ENCODE results near the gene CDKAL1.
A peak's percentile ranks its signal among the peaks of the same experiment; 100 is the strongest.
"Not testable (repeated sequence)": the region's sequence is repeated elsewhere in the genome, so short reads cannot be mapped to it uniquely, and the experiment has no call there.

CDKAL1 gene

GRCh38 chr6:20800229-20800628, 266.0 kb downstream of the CDKAL1 start:
- DNase-seq (ENCODE audit: low spot score) = peak; percentile 13

DNA sequence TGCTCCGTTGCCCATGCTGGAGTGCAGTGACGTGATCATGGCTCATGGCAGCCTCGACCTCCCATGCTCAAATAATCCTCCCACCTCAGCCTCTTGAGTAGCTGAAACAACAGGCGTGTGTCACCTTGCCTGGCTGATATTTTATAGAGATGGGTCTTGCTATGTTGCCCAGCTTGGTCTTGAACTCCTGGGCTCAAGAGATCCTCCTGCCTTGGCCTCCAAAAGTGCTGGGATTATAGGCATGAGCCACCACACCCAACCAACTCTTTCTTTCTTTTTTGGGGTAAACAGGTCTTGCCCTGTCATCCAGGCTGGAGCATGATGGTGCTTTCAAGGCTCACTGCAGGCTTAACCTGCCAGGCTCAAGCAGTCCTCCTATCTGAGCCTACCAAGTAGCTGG, 266.4 kb downstream of the CDKAL1 start:
- no peak for DNase-seq (ENCODE audit: low spot score)

DNA sequence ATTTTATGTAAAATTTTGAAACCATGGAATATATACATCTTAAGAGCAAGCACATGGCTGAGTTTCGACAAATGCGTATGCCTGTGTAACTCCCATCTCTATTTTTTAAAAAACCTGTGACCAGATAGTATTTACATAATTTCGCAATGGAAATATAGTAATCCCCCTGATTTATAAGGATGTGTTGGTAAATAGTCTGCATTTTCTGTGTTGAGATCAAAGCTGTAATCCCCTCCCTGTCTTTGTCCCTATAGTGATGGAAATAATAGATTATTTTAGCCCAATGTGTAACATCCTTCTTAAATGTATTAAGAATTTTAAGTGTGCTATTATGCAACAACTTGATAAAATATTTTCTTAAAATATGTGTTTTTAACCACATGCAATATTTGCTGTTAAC, 267.3 kb downstream of the CDKAL1 start:
- no peak for DNase-seq (ENCODE audit: low spot score)

DNA sequence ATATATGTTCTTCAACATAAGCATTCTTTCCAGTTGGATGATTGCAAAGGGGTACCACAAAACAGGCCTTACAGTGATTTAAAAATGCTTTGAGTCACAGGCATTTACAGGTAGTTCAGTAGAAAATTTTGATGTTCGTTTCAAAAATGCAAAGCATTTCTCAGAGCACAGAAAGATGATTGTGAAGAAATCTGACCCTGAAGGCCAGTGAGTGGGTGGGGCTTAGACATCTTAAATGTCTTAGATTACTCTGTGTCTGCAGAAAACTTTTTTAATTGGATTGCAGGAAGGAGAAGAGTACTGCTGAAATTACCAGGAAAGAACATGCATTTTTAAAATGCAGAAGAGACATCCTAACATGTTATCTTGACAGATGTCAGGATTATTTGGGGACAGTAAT, 268.3 kb downstream of the CDKAL1 start:
- peak; percentile 48 for DNase-seq (ENCODE audit: low spot score)

GRCh38 chr6:20805021-20805420, 270.8 kb downstream of the CDKAL1 start:
- no peak for DNase-seq (ENCODE audit: low spot score)

- no peak for DNase-seq (ENCODE audit: low spot score)
These were observed 272.4 kb downstream of the CDKAL1 start for GRCh38 chr6:20806669-20807068.

GRCh38 chr6:20808439-20808838, 274.2 kb downstream of the CDKAL1 start:
- no peak for DNase-seq (ENCODE audit: low spot score)

DNA sequence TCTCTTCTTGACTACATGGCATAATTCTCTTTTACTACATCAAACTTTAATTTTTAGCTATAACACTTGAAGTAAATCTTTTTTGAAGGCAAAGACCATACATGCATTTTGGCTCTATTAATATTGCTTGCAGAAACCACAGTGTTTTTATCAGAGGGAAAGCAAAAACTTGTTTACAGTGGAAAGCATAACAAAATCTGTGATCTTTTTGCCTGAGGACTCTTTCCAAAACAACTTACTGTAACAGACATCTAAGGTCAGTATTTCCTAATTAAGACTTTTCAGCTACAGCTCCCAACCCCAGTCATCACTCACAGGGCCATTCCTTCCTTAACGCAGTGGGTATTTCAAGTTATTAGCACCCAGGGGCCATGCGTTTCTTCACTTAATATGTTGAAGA, 274.7 kb downstream of the CDKAL1 start:
- no peak for DNase-seq (ENCODE audit: low spot score)

GRCh38 chr6:20810727-20811108, 276.5 kb downstream of the CDKAL1 start:
- no peak for DNase-seq (ENCODE audit: low spot score)

DNA sequence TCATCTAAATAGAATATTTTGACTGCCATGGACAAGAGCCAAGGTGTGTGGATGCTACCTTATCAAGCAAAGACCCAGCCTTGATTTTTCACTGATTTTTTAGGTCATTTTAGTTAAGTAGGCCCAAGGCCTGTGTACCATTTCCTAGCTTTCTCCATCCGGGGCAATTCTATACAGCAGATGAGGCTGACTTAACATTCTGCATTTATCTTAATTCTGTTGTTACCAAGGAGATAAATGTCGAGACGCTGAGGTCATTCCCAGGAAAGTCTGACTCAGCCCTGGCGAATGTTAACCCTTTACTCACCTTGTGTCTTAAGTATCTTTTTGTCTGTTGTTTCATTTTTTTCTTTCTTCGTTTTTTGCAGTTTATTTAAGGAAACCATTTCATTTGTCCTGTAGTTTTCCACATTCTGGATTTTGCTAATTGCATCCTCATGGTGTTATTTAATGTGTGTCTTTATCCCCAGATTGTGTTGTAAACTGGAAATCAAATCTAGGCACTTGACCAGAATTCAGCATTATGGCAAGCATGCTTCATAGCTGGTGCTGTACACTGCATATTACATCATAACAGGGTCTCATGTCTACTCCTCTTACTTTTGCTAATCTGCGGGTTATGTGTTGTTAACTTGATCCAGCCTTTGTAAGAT, 277.0 kb downstream of the CDKAL1 start:
- DNase-seq (ENCODE audit: low spot score) = peak; percentile 89

- DNase-seq (ENCODE audit: low spot score) = no peak
These were observed 278.5 kb downstream of the CDKAL1 start for GRCh38 chr6:20812776-20813175.

- DNase-seq (ENCODE audit: low spot score) = no peak
These were observed 280.2 kb downstream of the CDKAL1 start for GRCh38 chr6:20814494-20814893.

GRCh38 chr6:20816126-20816525, 281.9 kb downstream of the CDKAL1 start:
- peak; percentile 63 for DNase-seq (ENCODE audit: low spot score)

- DNase-seq (ENCODE audit: low spot score) = peak; percentile 60
These were observed 283.6 kb downstream of the CDKAL1 start for GRCh38 chr6:20817806-20818320.

DNA sequence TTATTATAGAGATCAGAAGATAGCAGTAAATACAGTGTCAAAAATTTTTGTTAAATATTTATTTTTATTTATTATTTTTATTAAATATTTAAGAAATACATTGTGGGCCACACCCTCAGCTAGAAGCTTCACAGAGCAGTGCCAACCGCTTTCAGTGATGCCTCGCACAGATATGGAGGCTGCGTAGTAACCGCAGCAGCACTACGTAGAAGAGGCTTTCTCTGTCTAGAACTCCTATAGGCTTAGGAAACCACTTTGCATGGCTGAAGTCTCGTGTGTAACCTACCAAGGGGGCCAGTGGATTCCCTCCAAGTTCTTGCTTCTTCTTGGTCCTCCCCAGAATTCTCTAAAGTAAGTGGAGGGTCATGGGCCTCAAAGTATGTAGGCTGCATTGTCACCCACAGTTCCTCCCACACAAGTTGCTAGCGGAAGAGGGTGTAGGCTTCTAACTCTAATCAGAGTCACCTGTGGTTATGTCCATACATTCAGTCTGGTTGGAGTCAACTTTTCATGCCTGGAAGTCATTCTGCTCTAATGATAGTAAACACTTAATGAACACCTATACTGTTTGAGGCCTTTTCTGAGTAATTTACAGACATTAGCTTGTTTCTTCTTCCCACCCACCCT, 285.6 kb downstream of the CDKAL1 start:
- DNase-seq (ENCODE audit: low spot score) = no peak

DNA sequence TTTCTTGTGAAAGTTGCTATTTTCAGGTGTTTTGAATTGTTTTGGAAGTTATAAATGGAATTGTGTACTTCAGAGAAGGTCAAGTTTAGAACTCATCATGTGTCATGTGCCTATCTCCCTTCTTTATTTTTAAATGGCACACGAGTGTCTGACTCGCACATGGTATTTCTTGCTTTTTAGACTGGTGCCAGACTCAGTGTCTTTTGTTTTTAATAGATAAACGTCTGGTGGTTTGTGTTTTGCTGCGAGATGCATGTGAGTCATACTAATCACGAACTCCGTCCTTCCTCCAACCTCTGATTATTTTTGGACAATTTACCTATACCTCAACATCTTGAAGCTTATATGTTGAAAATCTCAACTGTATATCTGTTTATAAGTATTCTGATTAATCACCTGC, 292.1 kb downstream of the CDKAL1 start:
- DNase-seq (ENCODE audit: low spot score) = peak; percentile 41

DNA sequence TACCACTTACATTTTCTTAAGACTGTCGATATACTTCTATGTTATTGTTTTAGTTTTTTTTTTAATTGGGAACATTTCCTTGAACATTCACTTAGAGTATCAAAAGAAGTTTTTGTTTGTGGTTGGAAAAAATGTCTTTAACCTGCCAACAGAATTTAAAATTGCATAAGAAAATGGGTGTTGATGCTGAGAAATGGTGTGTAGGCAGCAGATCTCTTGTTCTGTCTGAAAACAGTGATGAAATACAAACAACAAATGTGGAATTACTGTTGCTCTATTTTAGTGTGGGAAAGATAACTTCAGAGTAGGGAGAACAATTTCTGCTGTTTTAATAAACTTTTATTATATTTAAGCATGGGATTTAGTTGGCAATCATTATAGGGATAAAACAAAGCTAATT, 293.5 kb downstream of the CDKAL1 start:
- no peak for DNase-seq (ENCODE audit: low spot score)

DNA sequence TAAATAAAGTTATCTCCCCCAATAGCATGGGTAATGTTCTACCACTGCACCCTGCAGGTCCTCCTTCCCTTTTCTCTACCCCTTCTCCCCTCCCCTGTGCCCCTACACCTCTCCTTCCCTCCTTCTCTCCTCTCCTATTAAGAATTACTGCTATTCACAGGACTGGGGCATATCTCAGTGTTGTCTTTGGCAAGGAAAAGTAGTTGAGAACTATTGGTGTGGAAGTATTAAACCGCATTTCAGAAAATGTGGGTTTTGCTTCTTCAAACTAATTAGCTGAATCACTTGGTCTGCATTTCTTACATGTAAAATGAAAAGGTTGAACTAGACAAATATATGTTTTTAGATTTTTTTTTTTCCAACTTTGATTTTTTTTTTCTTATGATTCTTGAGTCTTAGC, 296.3 kb downstream of the CDKAL1 start:
- no peak for DNase-seq (ENCODE audit: low spot score)

DNA sequence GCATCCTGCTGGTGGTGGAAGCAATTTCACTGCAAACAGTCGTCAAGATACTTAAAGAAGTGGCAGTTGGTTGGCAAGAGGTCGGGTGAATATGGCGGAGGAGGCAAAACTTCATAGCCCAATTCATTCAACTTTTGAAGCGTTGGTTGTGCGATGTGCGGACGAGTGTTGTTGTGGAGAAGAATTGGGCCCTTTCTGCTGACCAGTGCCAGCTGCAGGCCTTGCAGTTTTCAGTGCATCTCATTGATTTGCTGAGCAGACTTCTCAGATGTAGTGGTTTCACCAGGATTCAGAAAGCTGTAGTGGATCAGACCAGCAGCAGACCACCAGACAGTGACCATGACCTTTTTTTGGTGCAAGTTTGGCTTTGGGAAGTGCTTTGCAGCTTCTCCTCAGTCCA, 297.0 kb downstream of the CDKAL1 start:
- not testable (repeated sequence) for DNase-seq (ENCODE audit: low spot score)

DNA sequence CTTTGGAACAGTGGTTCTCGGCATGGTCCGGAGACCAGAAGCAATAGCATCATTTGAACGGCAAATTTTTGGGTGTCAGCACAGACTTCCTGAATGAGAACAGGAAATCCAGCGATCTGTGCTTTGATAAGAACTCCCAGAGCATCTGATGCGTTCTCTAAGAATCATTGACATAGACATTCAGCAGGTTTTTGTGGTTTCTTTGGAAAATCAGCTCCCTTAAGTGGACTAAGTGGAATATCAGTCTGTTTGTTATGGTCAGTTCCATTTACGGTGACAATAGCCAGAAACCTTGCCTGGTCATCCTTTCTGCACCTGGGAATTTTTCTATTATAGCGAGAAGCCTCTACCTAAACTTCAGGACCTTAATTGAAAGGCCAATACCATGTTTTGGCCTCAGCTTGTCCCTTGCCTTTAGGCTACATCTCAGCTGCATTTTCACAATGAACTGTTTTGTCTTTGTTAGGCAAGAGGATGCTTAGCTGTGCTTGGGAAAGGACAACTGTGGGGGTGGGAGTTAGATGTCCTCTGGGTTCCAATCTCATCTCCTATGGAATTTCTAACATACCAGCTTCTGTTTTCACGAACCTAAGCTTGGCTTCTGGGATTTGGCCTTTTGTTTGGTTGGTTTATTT, 299.7 kb downstream of the CDKAL1 start:
- DNase-seq (ENCODE audit: low spot score) = peak; percentile 28

DNA sequence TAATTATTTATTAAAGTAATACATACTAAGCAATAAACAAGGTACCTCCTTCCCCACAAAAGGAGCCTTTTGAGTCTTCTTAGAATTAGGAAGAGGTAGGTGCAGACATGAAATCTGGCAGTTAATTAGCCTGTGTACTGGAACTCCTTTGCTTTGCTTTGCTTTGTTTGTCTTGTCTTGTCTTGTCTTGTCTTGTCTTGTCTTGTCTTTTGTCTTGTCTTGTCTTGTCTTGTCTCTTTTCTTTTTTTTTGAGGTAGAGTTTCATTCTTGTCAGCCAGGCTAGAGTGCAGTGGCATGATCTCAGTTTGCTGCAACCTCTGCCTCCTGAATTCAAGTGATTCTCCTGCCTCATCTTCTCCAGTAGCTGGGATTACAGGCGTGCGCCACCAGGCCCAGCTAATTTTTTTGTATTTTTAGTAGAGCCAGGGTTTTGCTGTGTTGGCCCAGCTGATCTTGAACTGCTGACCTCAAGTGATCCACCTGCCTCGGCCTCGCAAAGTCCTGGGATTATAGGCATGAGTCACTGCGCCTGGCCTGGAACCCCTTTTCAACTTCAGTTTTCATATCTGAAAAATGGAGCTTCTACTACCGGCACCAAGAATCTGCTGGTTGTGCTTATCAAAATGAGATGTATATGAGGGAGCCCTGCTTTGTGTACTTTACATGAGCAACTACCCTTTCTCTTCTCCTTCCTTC, 301.2 kb downstream of the CDKAL1 start:
- no peak for DNase-seq (ENCODE audit: low spot score)

DNA sequence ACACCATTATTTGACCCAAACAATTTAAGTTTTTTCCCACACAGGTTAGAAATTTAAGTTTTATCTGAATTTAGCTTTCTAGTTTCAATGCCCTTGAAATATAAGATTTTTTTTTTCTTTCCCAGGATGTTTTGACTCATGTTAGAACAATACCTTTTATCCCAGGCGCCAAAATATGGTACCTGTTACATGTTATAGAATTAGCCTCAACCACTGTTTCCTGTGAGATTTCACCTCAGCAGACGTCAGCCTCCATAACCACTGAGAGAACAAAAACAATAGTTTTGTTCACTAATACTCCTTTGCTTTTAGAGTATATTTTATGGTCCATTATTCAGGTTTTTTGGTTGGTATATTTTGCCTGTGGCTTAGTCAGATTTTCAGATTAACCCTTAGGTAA, 302.9 kb downstream of the CDKAL1 start:
- DNase-seq (ENCODE audit: low spot score) = no peak

- DNase-seq (ENCODE audit: low spot score) = no peak
These were observed 303.9 kb downstream of the CDKAL1 start for GRCh38 chr6:20838113-20838512.

Measured in COLO829 (cell line).